Tibial nerve (tissue), 3 donors: ENCODE measurements around the gene CTRB2.

Source experiments
- CTCF ChIP-seq, 5 experiments: fragments of 200-600 bp in 3 of 5; fragments of 450-650 bp in 2 of 5; sonication (generic) in 3 of 5; IDR thresholded peaks; one replicate each; pipeline ENCODE4 v1.5.1; 2016 to 2019; ENCODE audit warnings: antibody characterized with exemption in 5 of 5, mild to moderate bottlenecking in 3 of 5, moderate library complexity in 2 of 5
- POLR2A ChIP-seq, 2 donors: fragments of 450-650 bp; IDR thresholded peaks; one replicate each; pipeline ENCODE4 v1.6.1; 2017; ENCODE audit warnings: antibody characterized with exemption in 2 of 2, mild to moderate bottlenecking in 2 of 2, moderate library complexity in 2 of 2

DNA sequence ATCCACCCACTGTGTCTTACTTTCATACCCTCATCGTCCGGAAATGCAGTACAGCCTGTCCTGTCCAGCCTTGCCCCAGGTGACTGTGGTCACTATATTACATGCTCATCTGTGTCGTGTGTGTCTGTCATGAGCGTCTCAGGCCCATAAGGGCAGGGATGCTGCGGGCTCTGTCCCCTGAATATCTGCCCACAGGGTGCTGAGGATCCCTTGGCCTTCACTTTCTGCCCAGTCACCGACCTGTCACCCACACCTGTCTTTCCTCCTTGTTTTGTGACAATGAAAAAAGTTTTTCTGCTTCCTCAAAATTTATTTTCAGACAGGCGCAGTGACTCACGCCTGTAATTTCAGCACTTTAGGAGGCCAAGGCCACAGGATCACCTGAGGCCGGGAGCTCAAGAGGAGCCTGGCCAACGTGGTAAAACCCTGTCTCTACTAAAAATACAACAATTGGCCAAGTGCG is 10.5 kb upstream of the CTRB2 start:
- no peak for TF ChIP-seq CTCF (IDR thresholded peaks at IDR 0.05)
- TF ChIP-seq POLR2A (IDR thresholded peaks at IDR 0.05), result no peak
